ENCODE data around the gene IKZF1.

IKZF1 gene

GRCh38 chr7:50304911-50305582 is 531 bp downstream of the IKZF1 start:
- H3K27me3 ChIP-seq (ENCODE audit: insufficient read depth, low read length, poor library complexity, severe bottlenecking) = no peaks in the 10 kb centered on the region
- peaks cover 56% of the 10 kb centered on the region for H3K79me2 ChIP-seq (ENCODE audit: insufficient read depth, low read length)

GRCh38 chr7:50305583-50306493 is 1.3 kb downstream of the IKZF1 start:
- H2AFZ ChIP-seq (ENCODE audit: low read length) = no peak overlapping the region; the same call in 1 of the 2 replicates
- H3K4me3 ChIP-seq (ENCODE audit: low read length, poor library complexity, severe bottlenecking) = peak overlapping the region; percentile 94
- H3K79me2 ChIP-seq (ENCODE audit: insufficient read depth, low read length) = peaks cover 64% of the 10 kb centered on the region
- H3K4me2 ChIP-seq (ENCODE audit: low read depth, low read length, poor library complexity, severe bottlenecking) = peak overlapping the region; percentile 79
- TF ChIP-seq CTCF (conservative IDR thresholded peaks at IDR 0.05; ENCODE audit: low read length) = no peak
- H3K4me1 ChIP-seq (ENCODE audit: insufficient read depth, low read length, poor library complexity, severe bottlenecking) = peaks cover 49% of the 10 kb centered on the region
- H3K9ac ChIP-seq (ENCODE audit: low read depth, low read length, poor library complexity, severe bottlenecking) = peak overlapping the region; percentile 90
- no peaks in the 10 kb centered on the region for H3K9me2 ChIP-seq (replicated peaks; ENCODE audit: low read depth, low read length)
- no peaks in the 10 kb centered on the region for H3K36me3 ChIP-seq (ENCODE audit: insufficient read depth, low read length)
- H3K9me3 ChIP-seq (ENCODE audit: insufficient read depth, low read depth, low read length) = no peaks in the 10 kb centered on the region
- H3K27me3 ChIP-seq (ENCODE audit: insufficient read depth, low read length, poor library complexity, severe bottlenecking) = no peaks in the 10 kb centered on the region
- H4K20me1 ChIP-seq (ENCODE audit: insufficient read depth, low read length, poor library complexity, severe bottlenecking) = no peaks in the 10 kb centered on the region
- H3F3A ChIP-seq (ENCODE audit: low read depth) = peaks cover 2% of the 10 kb centered on the region; the same call in 1 of the 2 replicates

More at GRCh38 chr7:50304911-50305582, 531 bp downstream of the IKZF1 start:
- Histone ChIP-seq H3K9me2 (replicated peaks; ENCODE audit: low read depth, low read length) (no peaks in the 10 kb centered on the region), H3F3A (ENCODE audit: low read depth) (peaks cover 3% of the 10 kb centered on the region; the same call in 1 of the 2 replicates), H3K4me3 (ENCODE audit: low read length, poor library complexity, severe bottlenecking) (peak overlapping the region; percentile 94), H3K4me2 (ENCODE audit: low read depth, low read length, poor library complexity, severe bottlenecking) (peak overlapping the region; percentile 79), H3K9me3 (ENCODE audit: insufficient read depth, low read depth, low read length) (no peaks in the 10 kb centered on the region), H4K20me1 (ENCODE audit: insufficient read depth, low read length, poor library complexity, severe bottlenecking) (no peaks in the 10 kb centered on the region), H2AFZ (ENCODE audit: low read length) (peak overlapping the region; percentile 65), H3K36me3 (ENCODE audit: insufficient read depth, low read length) (no peaks in the 10 kb centered on the region), H3K4me1 (ENCODE audit: insufficient read depth, low read length, poor library complexity, severe bottlenecking) (peaks cover 49% of the 10 kb centered on the region), H3K9ac (ENCODE audit: low read depth, low read length, poor library complexity, severe bottlenecking) (peak overlapping the region; percentile 90)
- TF ChIP-seq CTCF (conservative IDR thresholded peaks at IDR 0.05; ENCODE audit: low read length) = no peak

- Histone ChIP-seq H3F3A (ENCODE audit: low read depth) (no peaks in the 10 kb centered on the region), H3K36me3 (ENCODE audit: insufficient read depth, low read length) (no peaks in the 10 kb centered on the region), H3K9ac (ENCODE audit: low read depth, low read length, poor library complexity, severe bottlenecking) (peak overlapping the region; percentile 90), H3K79me2 (ENCODE audit: insufficient read depth, low read length) (peaks cover 73% of the 10 kb centered on the region), H3K4me1 (ENCODE audit: insufficient read depth, low read length, poor library complexity, severe bottlenecking) (peaks cover 55% of the 10 kb centered on the region), H3K9me3 (ENCODE audit: insufficient read depth, low read depth, low read length) (no peaks in the 10 kb centered on the region), H3K27me3 (ENCODE audit: insufficient read depth, low read length, poor library complexity, severe bottlenecking) (no peaks in the 10 kb centered on the region), H3K4me3 (ENCODE audit: low read length, poor library complexity, severe bottlenecking) (peak overlapping the region; percentile 94), H2AFZ (ENCODE audit: low read length) (no peak overlapping the region), H4K20me1 (ENCODE audit: insufficient read depth, low read length, poor library complexity, severe bottlenecking) (no peaks in the 10 kb centered on the region), H3K9me2 (replicated peaks; ENCODE audit: low read depth, low read length) (no peaks in the 10 kb centered on the region), H3K4me2 (ENCODE audit: low read depth, low read length, poor library complexity, severe bottlenecking) (peak overlapping the region; percentile 79)
- no peak for TF ChIP-seq CTCF (conservative IDR thresholded peaks at IDR 0.05; ENCODE audit: low read length)
- TF ChIP-seq EZH2phosphoT487 (IDR thresholded peaks at IDR 0.05; ENCODE audit: borderline replicate concordance) = no peak
Observed at GRCh38 chr7:50306494-50307367, 2.2 kb downstream of the IKZF1 start.

All from Loucy (cell line).